SH-SY5Y (cell line): Measurements from ENCODE around the gene LMAN2.

Source experiments
- GATA2 ChIP-seq: IDR thresholded peaks from 2 replicates; pipeline ENCODE4 v1.6.1; 2011; ENCODE audit warnings: mild to moderate bottlenecking, low read depth, low read length
- GATA3 ChIP-seq: IDR thresholded peaks from 2 replicates; pipeline ENCODE4 v1.6.1; 2011; ENCODE audit warnings: low read depth, mild to moderate bottlenecking, low read length, moderate library complexity

GRCh38 chr5:177299697-177300096, 51.8 kb downstream of the LMAN2 start:
- TF ChIP-seq GATA2 = no peak
- no peak for TF ChIP-seq GATA3
